NCI-H446 (cell line): ENCODE measurements around the gene METTL24.

ENCODE experiments used
- DNase-seq, 2 experiments: peaks; one replicate each; lab custom pipeline; 2025; lab: John Stamatoyannopoulos, UW

Gene METTL24

DNA sequence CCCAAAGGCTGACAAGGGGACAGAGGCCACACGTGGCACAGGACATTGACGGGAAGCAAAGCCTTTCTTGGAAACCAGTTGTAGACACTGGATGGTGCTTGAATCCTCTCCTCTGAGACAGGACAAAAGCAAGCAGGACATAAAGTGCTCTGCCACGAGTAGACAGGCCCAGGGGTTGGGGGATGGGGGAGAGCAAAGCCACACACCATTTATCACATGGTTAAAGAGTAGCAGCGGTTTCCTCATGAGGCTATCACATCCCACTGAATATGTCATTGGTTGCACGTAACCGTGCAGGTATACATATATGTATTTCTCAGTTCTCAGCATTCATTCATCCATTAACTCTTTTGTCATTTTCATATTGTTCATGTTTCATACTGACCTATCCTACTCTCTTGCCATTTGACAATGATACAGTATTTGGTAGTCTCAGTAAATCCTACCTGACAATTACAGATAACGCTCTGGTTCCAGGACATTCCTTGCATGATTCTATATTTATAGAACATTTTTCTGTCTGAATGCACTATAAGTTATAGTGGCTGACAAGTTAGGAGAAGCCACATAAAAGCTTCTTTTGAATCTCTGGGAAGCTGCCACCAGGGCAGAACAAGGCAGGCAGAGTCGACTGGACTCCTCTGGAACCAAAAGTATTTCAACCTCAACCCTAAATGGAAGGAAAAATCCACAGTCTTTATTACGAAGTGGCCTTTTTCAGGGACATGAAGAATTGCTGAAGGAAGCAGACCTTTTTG is 23.5 kb downstream of the METTL24 start:
- DNase-seq, result no peak

DNA sequence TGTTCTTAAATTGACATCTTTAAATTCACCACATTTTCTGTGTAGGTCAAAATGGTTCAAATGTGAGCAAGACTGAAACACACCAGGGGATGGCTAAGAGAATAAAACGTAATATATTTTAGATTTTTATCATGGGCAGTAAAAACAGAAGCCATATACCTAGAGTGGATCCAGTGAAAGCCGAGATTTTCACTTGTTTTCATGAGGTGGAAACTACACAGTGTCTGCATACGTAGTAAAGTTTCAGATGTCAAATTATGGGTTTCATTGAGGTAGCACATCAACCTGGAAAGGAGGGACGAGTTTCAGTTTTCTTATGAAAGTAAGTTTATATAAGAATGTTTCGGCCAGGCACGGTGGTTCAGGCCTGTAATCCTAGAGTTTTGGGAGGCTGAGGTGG is 25.9 kb downstream of the METTL24 start:
- DNase-seq, result no peak

GRCh38 chr6:110331816-110332215 is 26.3 kb downstream of the METTL24 start:
- peak; percentile 9 to 70 for DNase-seq

- no peak for DNase-seq
Measured at GRCh38 chr6:110331390-110331789, 26.8 kb downstream of the METTL24 start.

DNA sequence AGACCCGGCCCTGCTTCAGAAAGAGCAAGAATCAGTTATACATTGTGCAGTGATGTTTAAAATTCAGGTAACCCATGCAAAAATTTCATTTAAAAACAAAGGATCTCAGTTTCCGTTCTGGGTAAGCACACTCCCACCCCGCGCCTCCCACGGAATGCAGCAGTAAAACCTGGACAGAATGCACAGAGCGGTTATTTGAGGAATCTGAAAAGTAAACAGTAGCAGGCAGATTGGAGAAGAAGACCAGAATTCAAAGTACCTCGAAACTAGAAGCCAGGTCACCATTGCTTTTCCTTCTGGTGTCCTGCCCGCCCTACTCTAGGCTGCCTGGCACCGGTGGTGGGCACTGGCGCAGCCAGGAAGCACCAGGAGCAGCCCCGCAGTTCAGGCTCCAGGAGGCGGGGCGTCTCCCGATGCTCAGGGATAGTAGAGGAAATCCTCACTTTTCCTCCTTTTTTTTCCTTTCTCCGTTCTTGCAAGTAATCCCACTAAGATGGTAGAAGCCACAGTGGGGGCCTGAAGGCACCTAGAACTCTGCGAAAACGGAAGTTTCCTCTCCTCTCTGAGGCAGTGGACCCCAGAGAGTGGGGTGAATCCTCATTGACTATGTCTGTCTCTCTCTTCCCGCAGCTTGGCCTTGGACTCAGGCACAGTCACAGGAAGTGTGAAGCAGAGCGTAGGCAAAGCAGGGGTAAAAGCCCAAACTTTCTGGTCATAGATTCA is 28.3 kb downstream of the METTL24 start:
- no peak for DNase-seq

- DNase-seq, result no peak
Measured at GRCh38 chr6:110329348-110329713, 28.8 kb downstream of the METTL24 start.

- DNase-seq, result no peak
Measured at GRCh38 chr6:110328259-110328658, 29.9 kb downstream of the METTL24 start.

- DNase-seq, result no peak
Measured at GRCh38 chr6:110327391-110327790, 30.8 kb downstream of the METTL24 start.

DNA sequence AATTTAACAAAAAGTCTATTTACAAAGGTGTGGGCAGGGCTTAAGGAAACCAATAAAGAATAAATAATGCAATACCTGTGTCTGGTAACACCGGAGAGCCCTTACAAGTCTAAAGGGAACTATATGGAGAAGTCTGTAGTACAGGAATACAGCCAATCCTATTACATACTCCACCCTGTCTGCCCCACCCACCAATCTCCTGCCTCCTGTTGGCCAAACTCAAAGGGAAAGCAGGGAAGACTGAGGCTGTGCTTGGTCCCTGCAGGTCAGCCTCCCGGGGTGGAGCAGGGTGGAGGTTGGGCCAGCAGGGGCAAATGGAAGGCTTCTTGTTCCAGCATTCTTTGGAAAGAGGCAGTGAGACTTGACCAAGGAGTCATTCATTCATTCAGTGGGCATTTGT is 31.5 kb downstream of the METTL24 start:
- DNase-seq, result no peak

- no peak for DNase-seq
Measured at GRCh38 chr6:110326057-110326456, 32.1 kb downstream of the METTL24 start.

- peak; percentile 16 to 68 for DNase-seq
Measured at GRCh38 chr6:110325197-110325596, 33.0 kb downstream of the METTL24 start.

DNA sequence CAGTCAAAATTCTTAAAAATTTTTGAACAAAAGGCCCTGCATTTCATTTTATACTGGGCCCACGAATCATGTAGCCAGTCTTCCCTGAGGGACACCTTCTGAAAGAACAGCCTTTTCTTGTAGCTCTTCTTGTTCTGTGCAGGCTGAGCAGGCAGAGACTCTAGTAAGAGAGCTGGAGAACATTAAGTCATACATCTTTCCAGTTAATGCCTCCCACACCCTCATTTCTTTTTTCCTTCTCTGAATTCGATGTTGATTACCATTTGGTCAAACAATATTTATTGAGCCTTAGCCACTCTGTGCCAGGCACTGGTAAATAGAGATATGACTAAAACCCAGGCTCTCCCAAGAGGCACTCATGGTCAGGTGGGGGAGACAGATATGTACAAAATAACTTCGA is 33.6 kb downstream of the METTL24 start:
- DNase-seq, result no peak

DNA sequence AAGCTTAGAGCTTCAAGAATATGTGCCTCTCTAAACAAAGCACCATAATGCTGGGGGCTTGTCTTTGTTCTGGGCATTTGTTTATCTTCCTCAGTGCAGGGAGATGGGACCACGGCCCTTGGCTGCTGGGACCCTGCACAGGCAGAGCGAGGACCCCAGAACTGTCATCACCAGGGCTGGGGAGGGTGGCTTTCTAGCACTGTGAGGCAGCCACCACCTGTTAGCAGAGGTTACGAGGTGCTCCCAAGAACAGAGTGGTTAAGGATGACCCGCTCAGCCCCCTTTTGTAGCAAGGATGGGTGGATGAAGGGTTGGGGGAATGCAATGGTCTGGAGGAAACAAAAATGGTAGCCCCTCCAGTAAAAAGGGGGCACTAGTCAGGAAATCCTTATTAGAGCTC is 34.9 kb downstream of the METTL24 start:
- no peak for DNase-seq

DNA sequence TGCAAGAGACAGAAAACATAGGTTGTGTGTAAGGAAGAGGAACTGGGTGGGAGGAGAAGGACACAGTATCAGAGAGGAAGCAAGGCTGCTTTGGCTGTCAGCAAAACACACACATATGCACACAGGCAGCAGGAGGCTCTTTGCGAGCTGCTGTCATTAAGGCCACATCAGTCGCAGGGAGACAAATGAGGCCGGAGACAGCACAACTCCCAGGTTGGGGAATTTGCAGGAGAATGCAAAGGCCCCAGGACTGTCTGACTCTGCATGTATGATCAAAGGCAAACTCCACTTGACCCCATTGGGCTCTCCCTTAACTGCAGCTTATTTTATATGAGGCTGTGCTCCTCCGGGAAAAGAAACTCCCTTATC is 35.3 kb downstream of the METTL24 start:
- DNase-seq, result no peak

DNA sequence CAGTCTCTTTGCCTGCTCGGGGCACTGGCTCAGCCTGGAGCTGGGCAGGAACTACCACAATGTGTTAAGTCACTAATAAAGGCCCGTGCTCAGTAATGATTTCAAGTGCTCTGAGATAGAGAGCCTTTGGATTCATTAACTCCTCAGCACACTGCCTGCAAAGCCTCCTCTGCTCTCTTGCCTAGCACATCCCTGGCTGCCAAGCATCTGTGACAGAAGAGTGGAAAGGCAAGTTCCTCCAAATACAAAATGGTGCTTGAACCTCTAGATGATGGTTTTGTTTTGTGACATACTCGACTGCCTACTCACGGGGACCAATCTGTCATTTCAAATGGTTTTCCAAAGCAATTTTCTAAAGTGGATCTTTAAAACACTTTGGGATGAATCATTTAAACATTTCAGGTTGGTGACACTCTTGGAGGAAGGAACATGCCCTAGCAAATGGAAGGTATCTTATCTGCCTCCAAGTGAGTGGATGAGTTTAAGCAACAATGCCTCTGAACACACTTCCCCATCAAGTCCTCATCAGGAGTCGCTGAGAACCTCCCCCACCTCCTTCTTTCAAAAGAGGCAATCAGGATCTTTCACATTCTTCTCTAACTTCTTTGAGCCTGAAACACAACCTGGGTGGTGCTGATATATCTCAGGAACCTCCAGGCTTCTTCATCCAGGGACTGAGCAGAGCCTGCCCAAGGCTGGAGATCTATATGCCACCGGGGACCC is 35.8 kb downstream of the METTL24 start:
- no peak for DNase-seq

DNA sequence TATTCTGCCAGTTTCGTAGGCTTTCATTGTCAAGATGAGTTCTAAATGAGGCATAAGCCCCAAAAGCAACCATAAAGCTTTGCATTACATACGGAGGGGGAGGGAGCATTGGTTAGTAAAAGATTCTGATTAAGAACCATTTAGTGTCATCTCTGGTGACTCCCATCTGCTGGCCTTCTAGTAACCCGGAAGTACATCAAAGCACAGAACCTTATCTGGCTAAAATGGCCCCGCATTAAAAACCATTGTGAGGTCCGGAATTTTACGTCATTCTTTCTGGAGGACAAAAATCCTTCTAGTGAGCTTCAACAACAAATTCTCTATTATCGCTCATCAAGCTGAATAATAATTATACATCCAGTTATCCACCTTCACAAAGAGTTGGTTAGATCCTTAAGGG is 37.8 kb downstream of the METTL24 start:
- no peak for DNase-seq

DNA sequence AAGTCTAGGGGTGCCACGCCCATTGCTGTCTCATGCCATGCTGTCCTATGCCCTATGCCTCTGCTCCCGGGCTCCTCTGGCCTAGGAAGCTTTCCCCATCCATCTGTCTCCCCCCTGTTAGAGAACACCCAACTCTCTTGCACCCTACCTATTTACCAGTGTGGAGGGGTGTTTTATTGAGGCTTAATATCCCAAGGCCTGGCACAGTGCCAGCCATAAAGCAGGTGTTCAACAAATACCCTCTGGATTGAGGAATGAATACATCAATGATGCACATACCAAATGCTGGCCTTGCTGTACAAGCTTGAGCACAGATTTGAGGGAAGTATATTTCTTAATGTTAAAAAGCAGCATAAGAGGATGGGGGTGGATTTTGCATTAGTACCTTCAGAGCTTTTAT is 38.3 kb downstream of the METTL24 start:
- DNase-seq, result no peak

DNA sequence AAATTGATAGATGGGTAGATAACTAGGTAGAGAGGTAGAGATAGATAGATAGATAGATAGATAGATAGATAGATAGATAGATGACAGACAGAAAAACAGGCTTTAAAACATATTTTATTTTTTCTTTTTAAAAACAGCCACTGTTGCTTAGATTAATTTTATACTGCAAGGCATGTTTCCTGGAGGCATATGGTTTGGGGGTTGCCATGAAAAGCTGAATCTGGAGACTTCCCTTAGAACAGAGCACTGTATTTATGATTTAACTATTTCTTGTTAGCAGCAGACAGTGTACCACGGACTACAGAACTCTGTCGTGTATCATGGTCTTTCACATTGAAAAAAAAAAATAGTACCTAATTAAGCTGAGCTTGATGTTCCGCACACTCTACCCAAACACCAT is 38.8 kb downstream of the METTL24 start:
- DNase-seq, result no peak

- no peak for DNase-seq
Measured at GRCh38 chr6:110318971-110319370, 39.2 kb downstream of the METTL24 start.

DNA sequence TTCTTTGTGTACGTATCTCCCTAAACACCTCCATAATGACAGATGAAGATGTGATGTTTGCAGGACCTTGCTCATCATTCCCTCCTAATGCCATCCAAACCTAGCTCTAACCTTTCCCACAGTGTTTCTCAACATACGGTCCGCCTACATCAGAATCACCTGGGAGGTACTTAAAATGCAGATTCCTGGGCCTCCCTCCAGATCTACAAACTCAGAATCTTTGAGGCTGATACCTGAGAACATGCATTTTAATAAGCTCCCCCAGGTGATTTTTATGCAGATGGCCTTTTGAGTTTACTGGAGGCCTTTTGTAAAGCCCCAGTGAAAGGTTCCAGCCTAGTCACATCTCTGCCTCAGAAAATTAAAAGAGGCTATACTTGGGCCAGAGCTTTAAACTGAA is 40.5 kb downstream of the METTL24 start:
- DNase-seq, result no peak

DNA sequence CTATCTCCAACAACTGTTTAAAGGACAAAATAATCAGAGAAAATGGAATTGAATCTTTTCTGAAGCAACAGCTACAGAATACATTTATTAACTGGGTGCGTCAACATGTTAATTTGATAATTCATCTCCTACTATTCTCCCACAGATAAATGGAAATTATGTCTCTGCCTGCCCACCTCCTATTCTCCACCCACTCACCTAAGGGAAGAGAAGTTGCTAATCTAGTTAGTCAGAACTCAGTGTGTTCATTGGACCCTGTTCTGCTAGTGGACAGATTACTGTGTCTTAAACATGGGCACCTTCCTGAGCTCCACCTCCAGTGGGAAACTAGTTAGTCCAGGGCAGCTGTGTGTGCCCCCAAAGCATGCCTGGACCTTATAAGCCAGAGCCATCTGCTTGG is 41.0 kb downstream of the METTL24 start:
- no peak for DNase-seq

GRCh38 chr6:110315869-110316398 is 42.2 kb downstream of the METTL24 start:
- no peak for DNase-seq
